SK-MEL-5 (cell line): Measurements from ENCODE around the gene PEF1. TPM values are rescaled to one million over a fixed set of nuclear protein-coding genes. Genes with fewer than 3 reads are reported as not detected.

ENCODE experiments used
- DNase-seq: peaks from one replicate; pipeline ENCODE4 v3.0.0-alpha.2; 2016; ENCODE audit warnings: low read depth, low spot score
- in situ Hi-C: cut with HindIII; loops from 2 replicates; pipeline ENCODE4 v1.10.0; 2016; ENCODE audit warnings: low sequenced_read_pairs, high pct_unique_total_duplicates, low pct_unique_long_range_greater_than_20kb
- polyA plus RNA-seq, 2 experiments: library from polyadenylated mRNA; depleted of rRNA; stranded (reverse); fragments of >200 nt; gene quantifications; 2 replicates each; pipeline ENCODE4 v1.2.3, GENCODE V29; 2015
- total RNA-seq: library from RNA; depleted of rRNA; stranded (reverse); fragments of >200 nt; shearing (Covaris generic); gene quantifications from 2 replicates; pipeline ENCODE4 v1.2.3, GENCODE V29; 2014; rRNA removed

PEF1 gene, protein sequence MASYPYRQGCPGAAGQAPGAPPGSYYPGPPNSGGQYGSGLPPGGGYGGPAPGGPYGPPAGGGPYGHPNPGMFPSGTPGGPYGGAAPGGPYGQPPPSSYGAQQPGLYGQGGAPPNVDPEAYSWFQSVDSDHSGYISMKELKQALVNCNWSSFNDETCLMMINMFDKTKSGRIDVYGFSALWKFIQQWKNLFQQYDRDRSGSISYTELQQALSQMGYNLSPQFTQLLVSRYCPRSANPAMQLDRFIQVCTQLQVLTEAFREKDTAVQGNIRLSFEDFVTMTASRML
- 45.7 and 49.4 TPM in 2 replicates for total RNA-seq
- 52.4 and 65.9 TPM in 2 replicates for polyA plus RNA-seq (2015; cell fraction: cytosol; rRNA removed)
- 20.6 and 35.1 TPM in 2 replicates for polyA plus RNA-seq (2015; cell fraction: nucleus; rRNA removed)

DNA sequence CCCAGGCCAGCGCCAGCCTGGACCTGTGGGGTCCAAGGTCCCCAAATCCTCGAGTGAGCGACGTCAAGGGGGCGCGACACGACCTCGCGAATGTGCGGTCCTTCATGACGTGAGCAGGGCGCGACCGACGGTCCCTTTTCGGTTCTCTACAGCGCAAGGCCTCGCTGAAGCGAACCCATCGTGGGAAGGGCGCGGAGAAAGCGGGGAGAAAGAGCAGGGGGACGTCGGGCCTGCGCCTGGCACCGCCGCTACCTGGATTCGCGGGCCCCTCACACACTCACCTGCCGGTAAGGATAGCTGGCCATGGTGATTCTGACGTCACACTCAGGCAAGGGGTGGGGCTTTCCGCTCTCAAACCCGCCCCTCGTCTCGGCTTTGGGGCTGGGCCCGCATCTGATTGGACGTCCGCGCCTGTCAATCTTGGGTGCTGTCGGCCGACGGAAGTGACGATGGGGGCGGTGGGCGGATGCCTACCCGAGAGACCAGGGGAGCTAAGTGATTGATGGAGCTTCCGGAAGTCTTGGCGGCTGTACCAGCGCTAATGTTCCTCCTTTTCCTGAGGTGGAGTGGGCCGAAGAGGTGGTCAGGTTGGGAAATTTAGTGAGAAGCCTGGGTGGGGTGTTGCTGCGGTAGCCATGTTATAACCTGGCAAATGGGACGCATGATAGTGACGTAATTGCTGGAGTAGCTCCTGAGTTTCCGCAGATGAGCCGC is at the start of gene PEF1:
Gene PEF1 (minus strand): TSS at position 317 of the 714 bp plus-strand sequence. CDS start 12 bp downstream, at position 305.
- in situ Hi-C loops = no loop called here
- DNase-seq = peak; percentile 96

DNA sequence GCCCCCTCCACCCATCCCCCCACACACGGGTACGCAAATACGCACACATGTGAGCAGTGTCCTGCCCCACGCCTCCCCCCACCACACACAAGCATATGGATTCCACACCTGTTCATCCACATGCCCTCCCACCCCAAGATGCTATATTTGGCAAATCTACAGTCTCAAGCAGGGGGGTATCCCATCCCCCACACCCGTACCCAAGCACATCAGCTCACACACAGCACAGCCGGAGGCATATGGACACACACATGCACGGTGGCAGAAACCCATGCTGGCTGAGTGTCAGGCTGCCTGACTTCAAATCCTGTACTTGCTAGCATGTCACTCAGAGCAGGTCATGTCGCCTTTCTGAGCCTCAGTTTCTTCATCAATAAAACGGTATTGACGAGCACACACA is 48.6 kb upstream of the PEF1 start:
- in situ Hi-C loops = no loop called here
- no peak for DNase-seq

DNA sequence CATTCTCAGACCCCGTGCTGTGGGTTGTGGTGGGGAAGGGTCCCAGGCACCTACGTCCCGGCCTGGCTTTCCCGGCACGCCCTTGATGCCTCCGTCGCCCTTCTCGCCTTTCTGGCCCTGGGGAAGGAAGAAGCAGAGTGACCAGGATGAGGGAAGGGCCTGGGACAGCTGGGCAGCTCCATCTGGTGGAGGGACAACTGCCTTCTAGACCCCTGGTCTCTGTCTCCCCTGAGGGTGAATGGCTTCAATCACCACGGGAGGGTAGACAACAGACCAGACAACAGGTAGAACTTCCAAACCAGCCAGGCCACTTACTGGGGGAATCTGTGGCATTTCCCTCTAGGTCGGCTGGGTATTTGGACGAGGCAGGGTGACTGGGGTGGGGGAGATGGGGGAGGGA is 47.3 kb upstream of the PEF1 start:
- in situ Hi-C loops = no loop called here
- DNase-seq = no peak

DNA sequence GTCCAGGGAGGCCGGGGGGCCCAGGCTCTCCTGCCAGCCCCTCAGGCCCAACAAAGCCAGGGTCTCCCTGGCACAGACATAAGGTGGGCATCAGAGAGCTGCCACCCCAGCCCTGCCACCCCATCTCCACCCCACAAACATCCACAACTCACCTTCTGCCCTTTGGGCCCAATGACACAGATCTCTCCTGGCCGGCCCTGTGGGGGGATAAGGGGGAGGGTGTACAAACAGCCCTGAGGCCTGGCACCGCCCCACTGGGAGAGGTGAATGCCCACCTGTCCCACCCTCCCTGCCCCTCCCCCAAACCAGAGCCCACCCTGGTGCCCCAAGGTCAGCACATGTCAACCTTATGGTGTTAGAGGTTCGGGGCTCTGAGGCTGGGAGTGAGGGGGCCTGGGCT is 46.8 kb upstream of the PEF1 start:
- in situ Hi-C loops = no loop called here
- no peak for DNase-seq

DNA sequence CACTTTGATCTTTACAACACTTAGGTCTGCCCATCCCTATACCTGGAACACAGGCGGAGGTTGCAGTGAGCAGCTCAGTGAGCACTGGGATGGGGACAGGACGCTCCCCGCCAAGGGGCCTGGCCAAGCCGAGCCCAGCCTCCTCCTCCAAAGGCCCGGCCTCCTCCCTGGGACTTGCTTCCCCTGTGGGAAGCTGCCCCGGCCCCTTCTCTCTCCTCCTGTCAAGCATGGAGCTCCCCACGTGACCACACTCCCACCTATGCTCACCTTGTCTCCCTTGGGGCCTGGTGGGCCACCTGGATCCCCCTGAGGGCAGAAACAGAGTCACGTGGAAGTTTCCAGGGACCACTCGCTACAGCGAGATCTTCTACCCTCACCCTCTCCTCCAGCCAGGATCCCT is 46.2 kb upstream of the PEF1 start:
- DNase-seq = no peak
- in situ Hi-C loops = no loop called here

DNA sequence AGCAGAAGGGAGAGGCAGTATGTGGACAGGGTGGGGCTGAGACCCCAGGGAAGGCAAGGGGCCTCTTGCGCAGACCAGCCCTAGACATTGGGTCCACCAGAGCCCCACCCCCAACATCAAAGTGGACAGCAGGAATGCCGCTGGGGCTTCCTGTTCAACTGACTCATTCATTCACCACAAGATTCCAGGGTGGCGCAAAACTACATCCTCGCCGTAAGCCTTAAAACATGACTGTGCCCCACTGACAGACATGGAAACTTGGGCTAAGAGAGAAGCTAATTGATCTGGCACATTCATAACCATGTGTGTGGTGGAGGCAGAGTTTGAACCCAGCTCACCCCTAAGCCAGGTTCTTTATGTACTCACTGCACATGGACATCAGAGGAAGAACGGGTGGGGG is 45.2 kb upstream of the PEF1 start:
- in situ Hi-C loops = no loop called here
- DNase-seq = peak; percentile 40

DNA sequence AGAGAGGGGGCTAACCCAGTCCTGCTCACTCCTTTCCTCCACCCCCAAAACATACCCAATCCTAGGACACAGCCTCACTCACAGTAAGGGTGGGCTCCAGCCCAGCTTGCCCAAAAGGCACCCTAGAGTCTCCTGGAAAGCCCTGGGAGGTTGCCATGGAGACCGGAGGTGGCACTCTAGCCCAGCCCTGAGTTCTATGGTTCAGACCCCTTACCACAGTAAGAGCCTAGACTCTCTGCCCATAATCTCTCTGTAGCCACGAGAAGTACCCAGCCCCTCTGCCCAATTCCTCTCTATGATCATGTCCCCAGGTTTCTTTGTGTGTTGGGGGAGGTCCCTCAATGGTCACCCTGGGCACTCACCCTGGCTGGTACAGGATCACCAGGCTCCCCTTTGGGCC is 44.7 kb upstream of the PEF1 start:
- in situ Hi-C loops = no loop called here
- no peak for DNase-seq

DNA sequence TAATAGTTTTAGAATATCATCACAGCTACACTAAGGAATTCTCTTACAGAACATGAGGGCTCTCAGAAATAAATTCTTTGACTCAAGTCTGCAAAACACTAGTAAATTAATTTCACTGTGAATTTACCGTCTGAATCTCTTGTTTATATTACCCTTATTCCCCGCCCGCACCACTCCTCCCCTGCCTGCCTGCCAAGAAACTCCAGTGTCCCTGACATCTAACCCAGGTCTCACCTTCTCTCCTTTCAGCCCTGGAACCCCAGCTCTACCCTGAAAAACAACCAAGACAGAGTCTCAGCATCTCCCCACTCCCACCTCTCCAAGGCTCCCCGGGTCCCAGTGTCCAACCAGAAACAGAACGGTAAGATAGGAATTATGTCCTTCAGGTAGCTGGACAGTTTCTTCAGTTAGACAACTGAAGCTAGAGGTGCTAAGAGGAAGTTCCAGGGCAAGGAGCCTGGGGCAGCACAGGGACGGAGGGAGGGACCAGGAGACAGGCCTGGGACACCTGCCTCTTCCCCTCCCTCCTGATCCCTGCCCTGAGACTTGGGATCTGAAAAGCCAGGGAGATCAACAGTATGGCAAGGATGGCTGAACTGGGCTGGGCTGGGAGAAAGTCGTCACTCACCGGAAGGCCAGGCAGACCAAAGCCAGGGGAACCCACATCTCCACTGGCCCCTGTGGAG is 43.7 kb upstream of the PEF1 start:
- in situ Hi-C loops = no loop called here
- no peak for DNase-seq

DNA sequence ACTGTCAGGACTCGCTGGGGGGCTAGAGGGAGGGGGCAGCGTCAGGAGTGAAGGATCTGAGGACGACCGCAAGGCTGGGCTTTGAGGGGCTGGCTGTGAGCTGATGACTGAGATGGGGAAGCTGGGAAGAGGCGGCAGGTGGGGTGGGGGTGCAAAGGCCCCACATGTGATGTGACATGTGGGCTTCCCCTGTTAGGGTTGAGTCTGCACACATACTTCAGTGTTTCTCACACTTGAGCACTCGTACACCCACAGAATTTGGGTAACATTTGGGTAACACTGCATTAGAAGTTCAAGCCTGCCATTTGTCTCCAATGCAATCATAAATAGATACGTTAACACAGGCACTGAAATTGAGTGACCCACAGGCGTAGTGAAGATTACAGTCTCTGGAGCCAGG is 42.9 kb upstream of the PEF1 start:
- in situ Hi-C loops = no loop called here

DNA sequence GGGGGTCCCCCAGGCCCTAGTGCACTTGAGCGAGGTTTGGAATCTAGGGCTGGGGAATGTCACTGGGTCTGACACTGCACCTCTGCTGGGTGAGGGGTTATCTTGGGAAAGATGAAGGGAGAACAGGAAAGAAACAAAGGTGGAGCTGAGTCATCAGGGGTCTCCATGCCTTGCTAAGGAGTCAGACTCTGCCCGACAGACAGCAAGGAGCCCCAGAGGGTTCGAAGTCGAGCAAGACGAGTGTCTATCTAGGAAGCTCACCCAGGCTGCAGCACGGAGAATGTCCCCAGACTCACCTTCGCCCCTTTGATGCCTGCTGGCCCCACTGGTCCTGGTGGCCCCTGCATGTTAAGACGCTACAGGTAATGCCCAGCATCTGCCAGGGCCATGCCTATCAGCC is 41.1 kb upstream of the PEF1 start:
- no peak for DNase-seq
- in situ Hi-C loops = no loop called here

More for the DNA sequence above, 42.9 kb upstream of the PEF1 start:
- no peak for DNase-seq

DNA sequence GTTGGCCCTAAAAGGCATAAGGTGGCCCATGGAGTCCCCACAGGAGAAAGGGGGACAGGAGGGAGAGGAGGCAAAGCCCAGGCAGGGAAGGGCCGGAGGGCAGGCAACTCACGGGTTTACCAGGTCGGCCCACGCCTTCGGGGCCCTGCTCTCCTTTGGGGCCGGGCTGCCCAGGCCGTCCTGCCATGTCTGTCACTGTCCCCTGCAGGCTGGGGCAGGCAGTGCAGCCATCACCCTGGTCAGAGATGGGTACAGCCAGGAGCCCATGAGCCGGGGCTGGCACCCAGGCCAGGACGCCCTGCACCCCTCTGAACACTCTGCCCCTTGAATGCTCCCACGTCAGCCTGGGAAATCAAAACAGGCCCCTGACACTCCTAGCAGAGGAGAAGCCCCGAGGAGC is 39.3 kb upstream of the PEF1 start:
- in situ Hi-C loops = no loop called here
- DNase-seq = peak; percentile 52

DNA sequence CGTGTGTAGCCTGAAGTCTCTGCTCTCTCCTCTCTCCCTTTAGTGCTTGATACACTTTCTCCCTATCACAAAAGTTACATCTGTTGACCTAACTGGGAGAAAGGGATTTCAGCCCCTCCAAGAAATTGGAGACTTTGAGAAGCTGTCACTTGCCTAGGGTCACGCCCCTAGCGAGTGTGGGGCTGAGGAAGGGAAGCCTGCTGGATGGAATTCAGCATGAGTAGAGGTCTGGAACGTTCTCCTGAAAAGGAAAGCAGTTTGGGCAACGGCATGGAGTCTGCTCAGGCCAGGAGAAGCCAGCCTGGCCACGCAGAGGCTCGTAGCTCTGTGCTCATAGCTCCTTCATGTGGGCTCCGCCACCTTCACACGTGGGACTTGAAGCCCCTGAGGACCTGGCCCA is 36.7 kb upstream of the PEF1 start:
- in situ Hi-C loops = no loop called here
- no peak for DNase-seq

DNA sequence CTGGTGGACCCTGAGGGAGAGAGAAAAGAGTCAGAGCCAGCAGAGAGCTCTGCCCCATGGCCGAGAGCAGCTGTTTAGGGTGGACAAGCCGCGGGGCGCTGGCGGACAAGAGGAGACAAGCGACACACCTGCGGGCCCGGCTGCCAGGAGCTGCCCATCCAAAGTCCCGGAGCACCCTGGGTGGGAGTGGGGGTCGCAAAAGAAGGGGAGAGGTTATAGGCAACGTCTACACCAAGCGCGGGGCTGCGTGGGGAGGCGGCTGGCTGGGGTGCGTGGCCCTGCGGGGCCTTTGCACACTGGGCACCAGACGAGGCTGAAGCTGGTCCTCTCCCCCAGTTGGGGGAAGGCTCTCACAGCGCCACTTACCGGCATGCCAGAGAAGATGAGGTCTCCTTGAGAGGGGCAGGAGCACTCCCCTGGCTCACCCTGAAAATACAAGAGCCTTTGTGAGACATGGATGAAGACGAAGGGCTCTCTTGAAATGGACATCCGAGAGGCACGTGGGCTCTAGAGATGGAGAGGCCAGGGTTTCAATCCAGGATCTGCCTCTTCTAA is 35.1 kb upstream of the PEF1 start:
- DNase-seq = peak; percentile 22
- in situ Hi-C loops = no loop called here

DNA sequence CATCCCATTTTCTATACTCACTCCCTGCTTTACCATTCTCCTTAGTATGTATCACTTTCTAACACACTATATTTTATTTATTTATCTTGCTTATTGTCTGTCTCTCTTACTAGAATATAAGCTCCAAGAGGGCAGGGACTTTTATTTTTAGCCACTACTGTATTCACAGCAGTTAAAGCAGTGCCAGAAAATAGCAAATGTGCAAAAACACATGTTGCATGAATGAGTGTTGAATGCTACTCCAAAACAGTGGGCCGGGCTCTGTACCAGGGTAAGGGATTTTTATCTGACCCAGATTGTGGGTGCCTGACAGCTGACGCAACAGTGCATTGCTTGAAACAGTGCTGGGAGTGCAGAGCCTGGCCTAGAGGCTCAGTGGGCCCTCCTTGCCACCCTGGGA is 34.4 kb upstream of the PEF1 start:
- no peak for DNase-seq

DNA sequence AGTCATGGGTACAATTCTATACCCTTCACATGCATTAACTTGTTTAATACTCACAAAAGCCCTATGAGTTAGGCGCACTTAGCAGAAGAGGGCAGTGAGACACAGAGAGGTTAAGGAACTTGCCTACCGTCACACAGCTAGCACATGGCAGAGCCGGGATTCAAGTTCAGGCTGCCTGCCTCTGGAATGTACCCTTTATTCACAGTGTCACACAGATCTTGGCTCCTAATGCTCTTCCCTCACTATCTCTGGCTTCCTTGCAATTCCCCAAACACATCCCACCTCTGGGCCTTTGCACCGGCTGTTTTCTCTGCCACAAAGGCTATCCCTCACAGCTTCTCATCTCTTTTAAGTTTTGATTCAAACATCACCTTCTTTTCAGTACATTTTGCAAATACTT is 34.0 kb upstream of the PEF1 start:
- in situ Hi-C loops = no loop called here

More for the DNA sequence above, 34.4 kb upstream of the PEF1 start:
- in situ Hi-C loops = no loop called here

DNA sequence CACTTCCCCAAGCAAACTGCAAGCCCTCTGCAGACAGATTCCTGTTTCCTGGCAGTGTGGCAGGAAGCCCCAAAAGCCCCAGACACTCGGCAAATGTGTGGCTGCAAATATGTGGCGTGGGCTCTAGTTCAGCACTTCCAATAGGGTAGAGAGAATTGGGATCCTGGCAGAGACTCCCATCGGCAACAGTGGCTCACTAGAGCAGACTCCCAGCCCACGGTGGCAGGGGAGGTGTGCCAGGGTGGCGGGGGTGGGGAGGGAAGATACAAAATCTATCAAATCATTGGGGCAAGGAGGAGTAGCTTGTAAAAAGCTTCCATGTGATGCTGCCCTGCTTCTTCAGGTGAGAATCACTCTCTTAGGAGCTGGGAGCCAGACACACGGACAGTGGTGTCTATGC is 33.3 kb upstream of the PEF1 start:
- in situ Hi-C loops = no loop called here
- no peak for DNase-seq

More for the DNA sequence above, 34.0 kb upstream of the PEF1 start:
- no peak for DNase-seq

DNA sequence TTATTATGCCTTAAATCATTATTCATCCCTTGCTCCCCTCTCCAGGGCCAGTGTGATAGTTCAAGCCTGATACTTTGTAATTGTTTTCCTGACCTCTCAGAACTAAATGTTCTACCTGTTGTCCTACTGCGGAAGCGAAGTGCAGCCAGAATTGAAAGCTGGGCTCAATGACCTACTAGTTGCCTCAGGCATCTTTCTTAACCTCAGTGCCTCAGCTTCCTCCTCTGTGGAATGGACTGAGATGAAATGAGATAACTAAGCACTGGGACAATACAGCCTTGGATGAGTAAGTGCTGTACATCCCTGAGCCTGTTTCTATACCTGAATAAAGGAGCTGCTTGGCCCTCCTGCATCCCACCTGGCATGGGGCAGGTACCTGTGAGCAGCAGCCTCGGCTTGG is 32.7 kb upstream of the PEF1 start:
- in situ Hi-C loops = no loop called here

DNA sequence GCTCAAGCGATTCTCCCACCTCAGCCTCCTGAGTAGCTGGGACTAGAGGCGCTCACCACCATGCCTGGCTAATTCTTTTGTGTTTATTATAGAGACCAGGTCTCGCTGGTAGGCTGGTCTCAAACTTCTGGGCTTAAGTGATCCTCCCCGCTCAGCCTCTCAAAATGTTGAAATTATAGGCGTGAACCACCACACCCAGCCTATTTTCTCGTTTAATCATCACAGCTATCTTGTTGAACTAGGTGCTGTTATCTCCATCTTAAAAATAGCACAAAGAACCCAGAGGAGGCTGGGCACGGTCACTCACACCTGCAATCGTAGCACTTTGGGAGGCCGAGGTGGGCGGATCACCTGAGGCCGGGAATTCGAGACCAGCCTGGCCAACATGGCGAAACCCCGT is 31.1 kb upstream of the PEF1 start:
- in situ Hi-C loops = no loop called here
- no peak for DNase-seq

More for the DNA sequence above, 32.7 kb upstream of the PEF1 start:
- DNase-seq = no peak
